Fibroblast of lung (primary cell): ENCODE measurements around the gene CD52. TPM values are rescaled to one million over a fixed set of nuclear protein-coding genes. Genes with fewer than 3 reads are reported as not detected.
A peak's percentile ranks its signal among the peaks of the same experiment; 100 is the strongest.

Experiments
- DNase-seq, 2 donors: peaks; one replicate each; pipeline versions ENCODE4 v3.0.0 to v3.0.0-alpha.2; 2010; ENCODE audit warnings: low read depth in 2 of 2
- H2AFZ ChIP-seq: 2 replicates; pipeline ENCODE4 v1.5.1; 2012; ENCODE audit warnings: low read length, control low read depth, inconsistent platforms
- H3K27ac ChIP-seq: 2 replicates; pipeline ENCODE4 v1.5.1; 2011; ENCODE audit warnings: low read length, control low read depth; ENCODE audit not compliant: insufficient read depth
- H3K27me3 ChIP-seq: 2 replicates; pipeline ENCODE4 v1.5.1; 2011; ENCODE audit warnings: mild to moderate bottlenecking, low read length; ENCODE audit not compliant: control insufficient read depth, insufficient read depth
- H3K36me3 ChIP-seq: 2 replicates; pipeline ENCODE4 v1.5.1; 2011; ENCODE audit warnings: low read length; ENCODE audit not compliant: control insufficient read depth, insufficient read depth
- H3K4me1 ChIP-seq: 2 replicates; pipeline ENCODE4 v1.5.1; 2011; ENCODE audit warnings: low read length; ENCODE audit not compliant: control insufficient read depth, insufficient read depth; ENCODE audit errors: extremely low read depth
- H3K4me2 ChIP-seq: 2 replicates; pipeline ENCODE4 v1.5.1; 2011; ENCODE audit warnings: low read length, control low read depth; ENCODE audit not compliant: insufficient read depth; ENCODE audit errors: extremely low read depth
- H3K4me3 ChIP-seq, 4 experiments: fragments of 200-600 bp in 1 of 4; sonication (generic) in 1 of 4; replicated peaks in 1 of 4; 2 replicates each; pipeline ENCODE4 v1.5.1; 2011 to 2016; ENCODE audit warnings: low read length in 4 of 4, low read depth in 3 of 4, mild to moderate bottlenecking in 3 of 4, control low read depth in 2 of 4, inconsistent platforms in 1 of 4, mixed read lengths in 1 of 4; ENCODE audit not compliant: insufficient read depth in 1 of 4; ENCODE audit errors: control extremely low read depth in 1 of 4
- H3K79me2 ChIP-seq: 2 replicates; pipeline ENCODE4 v1.5.1; 2012; ENCODE audit warnings: mild to moderate bottlenecking, low read length, inconsistent platforms; ENCODE audit not compliant: control insufficient read depth, insufficient read depth
- H3K9ac ChIP-seq: 2 replicates; pipeline ENCODE4 v1.5.1; 2011; ENCODE audit warnings: mild to moderate bottlenecking, low read length, control low read depth; ENCODE audit not compliant: insufficient read depth
- H3K9me3 ChIP-seq: 2 replicates; pipeline ENCODE4 v1.5.1; 2012; ENCODE audit warnings: low read depth, low read length; ENCODE audit not compliant: control insufficient read depth, insufficient read depth
- H4K20me1 ChIP-seq: 2 replicates; pipeline ENCODE4 v1.5.1; 2011; ENCODE audit warnings: low read length; ENCODE audit not compliant: control insufficient read depth, insufficient read depth; ENCODE audit errors: extremely low read depth
- CTCF ChIP-seq, 2 donors: IDR thresholded peaks in 1 of 2; conservative IDR thresholded peaks in 1 of 2; 1 replicate in 1 of 2; 2 replicates in 1 of 2; pipeline ENCODE4 v1.5.1; 2011 to 2012; ENCODE audit warnings: low read length in 2 of 2, control low read depth in 1 of 2, inconsistent platforms in 1 of 2, low read depth in 1 of 2, mild to moderate bottlenecking in 1 of 2
- EZH2 ChIP-seq: IDR thresholded peaks from 2 replicates; pipeline ENCODE4 v1.5.1; 2012; ENCODE audit warnings: low read length, control low read depth, mild to moderate bottlenecking; ENCODE audit errors: missing control alignments
- polyA plus RNA-seq, 2 donors: library from polyadenylated mRNA; depleted of rRNA in 1 of 2; stranded (reverse) in 1 of 2; unstranded in 1 of 2; fragments of >200 nt; gene quantifications; 2 replicates each; pipeline ENCODE4 v1.2.1, GENCODE V29; 2011 to 2012; ENCODE audit warnings: missing spikeins in 1 of 2
- total RNA-seq: library from RNA; depleted of rRNA; stranded (reverse); fragments of >200 nt; gene quantifications from 2 replicates; pipeline ENCODE4 v1.2.1, GENCODE V29; 2014

CD52 gene
- total and polyA plus RNA-seq, 2 donors (not counting 1 experiment from before 2014, with no cell fraction given): 0.31 TPM; not detected in 1

GRCh38 chr1:26278724-26279455 is 38.9 kb upstream of the CD52 start:
- Histone ChIP-seq H3K4me1 (peaks cover 61% of the 10 kb centered on the region), H3K27ac (peak overlapping the region; percentile 84), H3K4me3 (peak overlapping the region; percentile 71 to 96 (median 78)), H4K20me1 (no peaks in the 10 kb centered on the region), H3K27me3 (no peaks in the 10 kb centered on the region), H2AFZ (no peak overlapping the region), H3K4me2 (peak overlapping the region; percentile 88), H3K9ac (no peak overlapping the region), H3K36me3 (peaks cover 7% of the 10 kb centered on the region), H3K79me2 (peaks cover 39% of the 10 kb centered on the region), H3K9me3 (no peaks in the 10 kb centered on the region)
- TF ChIP-seq EZH2 (no peak), CTCF (conservative IDR thresholded peaks at IDR 0.05 in 1 of 2, IDR thresholded peaks at IDR 0.05 in 1 of 2; ENCODE audit: low read depth in 1 of 2, low read length in 2 of 2) (no peak)
- DNase-seq: peak; percentile 45 to 70

GRCh38 chr1:26279456-26280332 is 38.1 kb upstream of the CD52 start, which contains the start of gene SH3BGRL3:
TSS of gene SH3BGRL3 (plus strand) at chr1:26280086. CDS start at chr1:26280156, 70 bp downstream.
- peak within 1 kb of the TSS; percentile 84 for H3K27ac ChIP-seq
- peaks cover 11% of the 10 kb centered on the region for H3K36me3 ChIP-seq
- H3K4me3 ChIP-seq: peak within 1 kb of the TSS; percentile 71 to 96 (median 78)
- H3K79me2 ChIP-seq: peaks cover 39% of the 10 kb centered on the region
- peak within 1 kb of the TSS; percentile 77 for H3K9ac ChIP-seq
- peak within 1 kb of the TSS; percentile 34 for H2AFZ ChIP-seq
- H3K4me2 ChIP-seq: peak within 1 kb of the TSS; percentile 91
- H3K27me3 ChIP-seq: no peaks in the 10 kb centered on the region
- TF ChIP-seq CTCF (conservative IDR thresholded peaks at IDR 0.05 in 1 of 2, IDR thresholded peaks at IDR 0.05 in 1 of 2; ENCODE audit: low read depth in 1 of 2, low read length in 2 of 2) (peak; percentile 46 to 61), EZH2 (no peak)
- H3K9me3 ChIP-seq: no peaks in the 10 kb centered on the region
- peaks cover 69% of the 10 kb centered on the region for H3K4me1 ChIP-seq
- DNase-seq: peak; percentile 82 to 85
- H4K20me1 ChIP-seq: no peaks in the 10 kb centered on the region
